Activated naive CD4-positive, alpha-beta T cell treated with anti-CD3 and anti-CD28 coated beads, Interleukin-2, amount 50 U/mL, for 16 hours (primary cell): Measurements from ENCODE around the gene KHNYN.

Experiments used
- DNase-seq: peaks from one replicate; pipeline ENCODE4 v3.0.0-alpha.2; 2020

Gene KHNYN

GRCh38 chr14:24401810-24402702, 27.7 kb upstream of the KHNYN start:
- no peak for DNase-seq

- DNase-seq: no peak
These were observed 26.3 kb upstream of the KHNYN start for GRCh38 chr14:24403294-24403998.

GRCh38 chr14:24404814-24405213, 24.9 kb upstream of the KHNYN start:
- DNase-seq: no peak

- no peak for DNase-seq
These were observed 23.3 kb upstream of the KHNYN start for GRCh38 chr14:24406416-24406815.

GRCh38 chr14:24407608-24408325, 22.0 kb upstream of the KHNYN start:
- no peak for DNase-seq

GRCh38 chr14:24408764-24409163, 21.0 kb upstream of the KHNYN start:
- no peak for DNase-seq

GRCh38 chr14:24409192-24409591, 20.6 kb upstream of the KHNYN start:
- DNase-seq: no peak

GRCh38 chr14:24409956-24410355, 19.8 kb upstream of the KHNYN start:
- no peak for DNase-seq

- no peak for DNase-seq
These were observed 18.0 kb upstream of the KHNYN start for GRCh38 chr14:24411443-24412389.

- DNase-seq: no peak
These were observed 15.7 kb upstream of the KHNYN start for GRCh38 chr14:24414077-24414476.

- no peak for DNase-seq
These were observed 14.9 kb upstream of the KHNYN start for GRCh38 chr14:24414732-24415420.

- no peak for DNase-seq
These were observed 14.1 kb upstream of the KHNYN start for GRCh38 chr14:24415421-24416253.

- DNase-seq: no peak
These were observed 13.4 kb upstream of the KHNYN start for GRCh38 chr14:24416254-24416931.

- no peak for DNase-seq
These were observed 12.7 kb upstream of the KHNYN start for GRCh38 chr14:24416932-24417619.

GRCh38 chr14:24417832-24418491, 11.8 kb upstream of the KHNYN start:
- DNase-seq: no peak

- DNase-seq: no peak
These were observed 11.3 kb upstream of the KHNYN start for GRCh38 chr14:24418492-24418873.

- DNase-seq: no peak
These were observed 7.5 kb upstream of the KHNYN start for GRCh38 chr14:24422261-24422660.

GRCh38 chr14:24422694-24423601, 6.8 kb upstream of the KHNYN start:
- no peak for DNase-seq
